Measurements from ENCODE around the gene C9orf78. TPM values are rescaled to one million over a fixed set of nuclear protein-coding genes. Genes with fewer than 3 reads are reported as not detected.
"Not testable (repeated sequence)": the region's sequence is repeated elsewhere in the genome, so short reads cannot be mapped to it uniquely, and the experiment has no call there.

The C9orf78 gene
- total RNA-seq, 1 donor from 2014 or later: 74.7 TPM

DNA sequence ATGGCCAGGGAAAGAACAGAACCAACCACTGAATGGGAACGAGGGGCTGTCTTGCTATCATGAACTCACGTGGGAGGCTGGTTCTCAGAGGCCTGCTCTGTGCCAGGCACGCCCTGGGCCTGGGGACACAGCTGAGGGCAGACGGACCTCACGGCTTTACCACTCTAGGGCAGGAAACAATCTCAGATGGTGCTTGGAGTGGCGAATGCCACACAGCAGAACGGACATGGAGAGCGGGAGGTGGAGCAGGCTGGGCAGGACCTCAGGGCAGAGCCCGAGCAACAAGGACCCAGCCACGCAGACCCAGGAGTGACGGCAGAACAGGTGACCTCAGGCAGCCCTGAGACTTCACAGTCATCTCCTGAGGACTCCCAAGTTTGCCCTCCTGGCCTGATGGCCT, 19.8 kb downstream of the C9orf78 start:
- intact Hi-C loops (cut with micrococcal nuclease): no loop called here

GRCh38 chr9:129814432-129815223, 20.4 kb downstream of the C9orf78 start:
- intact Hi-C loops (cut with micrococcal nuclease): no loop called here

GRCh38 chr9:129813661-129814060, 21.4 kb downstream of the C9orf78 start:
- intact Hi-C loops (cut with micrococcal nuclease): no loop called here

DNA sequence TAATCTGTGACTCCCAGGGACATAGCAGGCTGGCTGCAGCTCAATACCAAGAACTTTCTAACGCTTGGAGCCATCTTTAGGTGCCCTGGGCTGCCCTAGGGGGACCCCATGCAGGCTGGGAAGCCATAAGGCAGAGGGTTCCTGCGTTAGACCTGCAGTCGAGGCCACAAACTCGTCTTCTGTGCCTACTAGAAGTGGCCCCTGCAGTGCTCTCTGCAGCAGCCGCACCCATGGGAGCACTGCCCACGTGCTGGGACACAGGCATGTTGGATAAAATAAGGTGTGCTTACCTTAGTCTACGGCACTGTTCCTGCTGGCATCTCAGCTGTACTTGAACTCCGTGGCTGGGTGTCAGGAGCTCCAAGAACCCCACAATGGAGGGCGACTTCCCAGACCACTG, 22.7 kb downstream of the C9orf78 start:
- intact Hi-C loops (cut with micrococcal nuclease): no loop called here

DNA sequence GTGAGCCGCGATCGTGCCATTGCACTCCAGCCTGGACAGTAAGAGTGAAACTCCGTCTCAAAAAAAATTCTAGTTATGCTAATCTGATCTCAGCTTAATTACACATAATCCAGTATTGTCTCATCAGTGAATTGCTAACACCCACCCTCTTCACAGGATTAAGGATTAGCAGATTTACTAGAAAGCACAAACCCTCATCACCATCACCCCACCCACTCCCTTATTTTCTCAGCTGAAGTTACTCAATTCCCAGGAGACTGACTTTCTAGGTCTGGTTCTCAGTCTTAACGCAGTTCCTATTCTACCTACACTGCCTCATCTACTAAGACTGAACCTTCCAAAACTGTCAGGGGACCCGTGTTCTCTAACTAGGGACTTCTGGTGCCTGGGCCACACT, 23.1 kb downstream of the C9orf78 start:
- intact Hi-C loops (cut with micrococcal nuclease): no loop called here

DNA sequence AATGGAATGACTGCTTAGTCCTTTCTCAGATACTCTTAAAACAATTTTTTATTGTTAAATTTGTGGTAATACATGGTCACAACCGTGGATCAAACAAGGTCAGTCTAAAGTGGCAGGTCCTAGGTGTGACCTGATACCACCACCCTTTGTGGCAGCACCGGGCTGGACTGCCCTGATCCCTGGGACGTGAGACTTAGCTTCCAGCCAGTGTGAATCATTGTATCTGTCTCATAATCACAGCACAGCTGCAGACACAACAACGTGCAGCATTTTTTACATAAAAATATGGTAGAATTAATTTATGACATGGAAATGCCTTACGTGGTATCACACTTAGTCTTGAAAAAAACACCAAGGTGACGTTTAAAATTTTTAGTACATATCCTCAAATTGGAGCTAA, 24.3 kb downstream of the C9orf78 start:
- intact Hi-C loops (cut with micrococcal nuclease): no loop called here

GRCh38 chr9:129810116-129810515, 25.0 kb downstream of the C9orf78 start:
- intact Hi-C loops (cut with micrococcal nuclease): no loop called here

DNA sequence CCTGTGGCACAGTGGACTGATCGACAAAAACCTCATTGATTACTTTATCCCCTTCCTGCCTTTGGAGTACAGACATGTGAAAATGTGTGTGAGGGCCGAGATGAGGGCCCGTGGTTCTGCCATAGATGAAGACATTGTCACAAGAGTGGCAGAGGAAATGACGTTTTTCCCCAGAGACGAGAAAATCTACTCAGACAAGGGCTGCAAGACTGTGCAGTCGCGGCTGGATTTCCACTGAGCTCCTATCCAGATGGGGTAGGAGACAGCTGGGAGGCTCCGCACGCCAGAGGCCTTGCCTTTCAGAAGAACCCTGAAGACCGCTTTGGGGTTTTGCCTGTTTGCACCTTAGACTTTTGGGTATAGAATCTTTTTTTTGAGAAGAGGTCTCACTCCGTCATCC, 25.7 kb downstream of the C9orf78 start:
- intact Hi-C loops (cut with micrococcal nuclease): no loop called here

DNA sequence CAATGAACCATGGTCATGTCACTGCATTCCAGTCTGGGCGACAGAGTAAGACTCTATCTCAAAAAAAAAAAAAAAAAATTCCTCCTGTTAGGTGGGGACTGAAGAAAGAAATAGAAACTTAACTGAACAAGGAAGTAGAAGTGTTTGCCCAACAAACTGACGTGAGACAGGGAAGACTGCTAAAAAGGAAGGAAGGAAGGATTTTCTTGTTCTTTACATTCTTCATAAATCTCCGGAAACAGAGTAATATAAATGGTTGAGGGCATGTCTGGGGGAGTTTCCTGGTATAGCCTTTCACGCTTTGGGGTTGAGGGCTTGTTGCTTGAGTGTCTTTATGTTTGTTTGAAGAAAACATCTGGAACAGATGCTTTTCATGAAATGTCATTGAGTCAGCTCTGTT, 29.0 kb downstream of the C9orf78 start:
- intact Hi-C loops (cut with micrococcal nuclease): no loop called here

DNA sequence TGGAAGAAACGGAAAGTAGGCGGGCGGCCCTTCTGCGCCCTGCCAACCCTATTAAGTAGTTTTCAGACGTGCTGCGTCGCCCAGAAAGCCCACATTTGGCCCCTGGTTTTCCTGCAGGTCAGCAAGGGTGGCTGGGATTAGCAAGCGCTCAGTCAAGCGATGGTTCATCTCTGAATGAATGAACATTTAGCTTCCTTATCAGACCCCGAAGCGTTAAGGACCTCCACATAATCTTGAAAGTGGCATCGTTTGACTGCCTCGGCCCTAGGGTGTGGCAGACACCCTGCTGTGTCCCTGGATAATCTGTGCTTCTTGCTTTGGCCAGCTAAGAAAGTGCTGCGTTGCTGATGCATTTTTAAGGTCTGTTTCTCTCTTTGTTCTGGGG, 31.4 kb downstream of the C9orf78 start:
- intact Hi-C loops (cut with micrococcal nuclease): loop anchor here (1.0 to 5.0 kb wide), 7 partner anchors 21 to 692 kb away; partner anchors contain the start of genes C9orf78, GPR107, PTPA and TOR1A

GRCh38 chr9:129802833-129803675, 32.0 kb downstream of the C9orf78 start, which contains the start of gene TOR1B:
TOR1B (plus strand) TSS chr9:129803184; CDS start chr9:129803213, 29 bp downstream.
- intact Hi-C loops (cut with micrococcal nuclease): loop anchor here (1.0 to 5.0 kb wide), 7 partner anchors 21 to 692 kb away; partner anchors contain the start of genes C9orf78, GPR107, PTPA and TOR1A

- intact Hi-C loops (cut with micrococcal nuclease): loop anchor here (5.0 kb wide), 1 partner anchor 66 kb away; no protein-coding TSS in a partner anchor
Measured at GRCh38 chr9:129801504-129801903, 33.6 kb downstream of the C9orf78 start.

DNA sequence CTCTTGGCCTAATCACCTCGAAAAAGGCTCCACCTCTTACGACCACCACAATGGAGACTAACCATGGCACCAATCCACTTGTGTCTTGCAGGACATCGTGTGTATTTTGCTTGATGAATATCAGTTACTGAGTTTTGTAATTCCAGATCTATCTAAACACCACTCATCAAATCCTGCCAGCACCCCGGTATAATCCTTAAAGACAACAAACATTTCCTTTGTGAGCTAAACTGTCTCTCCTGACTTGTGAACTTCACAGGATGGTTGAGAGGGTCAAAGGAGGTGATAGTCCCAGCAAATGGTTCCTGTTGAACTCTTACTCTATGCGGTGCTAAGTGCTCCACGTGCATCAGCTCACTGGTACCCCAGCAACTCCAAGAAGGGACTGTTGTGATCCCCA, 36.1 kb downstream of the C9orf78 start:
- intact Hi-C loops (cut with micrococcal nuclease): no loop called here

DNA sequence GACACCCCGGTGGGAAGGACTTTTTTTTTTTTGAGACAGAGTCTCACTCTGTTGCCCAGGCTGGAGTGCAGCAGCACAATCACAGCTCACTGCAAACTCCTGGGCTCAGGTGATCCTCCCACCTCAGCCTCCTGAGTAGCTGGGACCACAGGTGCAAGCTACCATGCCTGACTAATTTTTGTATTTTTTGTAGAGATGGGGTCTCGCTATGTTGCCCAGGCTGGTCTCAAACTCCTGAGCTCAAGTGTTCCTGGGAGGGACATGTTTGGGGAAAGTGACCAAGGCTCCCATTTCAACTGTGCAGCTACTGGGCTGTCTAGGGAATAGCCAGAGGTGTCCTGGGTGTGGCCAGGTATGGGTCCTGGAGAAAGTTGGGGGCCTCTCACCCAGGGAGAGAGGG, 39.0 kb downstream of the C9orf78 start:
- intact Hi-C loops (cut with micrococcal nuclease): not testable (repeated sequence)

DNA sequence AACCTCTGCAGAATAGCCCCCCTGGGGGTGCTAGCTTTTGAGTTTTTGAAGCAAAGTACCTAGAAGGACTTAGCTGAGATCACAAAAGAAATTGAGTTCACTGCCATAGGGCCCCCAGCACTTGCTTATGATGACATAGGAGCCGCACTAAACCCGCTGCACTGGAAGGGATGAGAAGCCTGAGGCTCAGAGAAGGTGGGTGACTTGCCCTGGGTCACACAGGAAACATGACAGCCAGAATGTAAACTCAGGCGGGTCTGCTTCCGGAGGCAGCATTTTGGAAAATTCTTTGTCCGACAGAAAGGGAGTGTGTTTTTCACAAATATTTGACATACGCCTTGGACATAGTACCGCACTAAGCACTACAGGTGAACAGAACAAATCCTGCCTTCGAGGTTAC, 40.5 kb downstream of the C9orf78 start:
- intact Hi-C loops (cut with micrococcal nuclease): loop anchor here (5.0 kb wide), 1 partner anchor 303 kb away; no protein-coding TSS in a partner anchor

- intact Hi-C loops (cut with micrococcal nuclease): no loop called here
Measured at GRCh38 chr9:129786481-129786880, 48.6 kb downstream of the C9orf78 start.

GRCh38 chr9:129785866-129786265, 49.2 kb downstream of the C9orf78 start:
- intact Hi-C loops (cut with micrococcal nuclease): no loop called here

- intact Hi-C loops (cut with micrococcal nuclease): not testable (repeated sequence)
Measured at GRCh38 chr9:129784970-129785369, 50.1 kb downstream of the C9orf78 start.

DNA sequence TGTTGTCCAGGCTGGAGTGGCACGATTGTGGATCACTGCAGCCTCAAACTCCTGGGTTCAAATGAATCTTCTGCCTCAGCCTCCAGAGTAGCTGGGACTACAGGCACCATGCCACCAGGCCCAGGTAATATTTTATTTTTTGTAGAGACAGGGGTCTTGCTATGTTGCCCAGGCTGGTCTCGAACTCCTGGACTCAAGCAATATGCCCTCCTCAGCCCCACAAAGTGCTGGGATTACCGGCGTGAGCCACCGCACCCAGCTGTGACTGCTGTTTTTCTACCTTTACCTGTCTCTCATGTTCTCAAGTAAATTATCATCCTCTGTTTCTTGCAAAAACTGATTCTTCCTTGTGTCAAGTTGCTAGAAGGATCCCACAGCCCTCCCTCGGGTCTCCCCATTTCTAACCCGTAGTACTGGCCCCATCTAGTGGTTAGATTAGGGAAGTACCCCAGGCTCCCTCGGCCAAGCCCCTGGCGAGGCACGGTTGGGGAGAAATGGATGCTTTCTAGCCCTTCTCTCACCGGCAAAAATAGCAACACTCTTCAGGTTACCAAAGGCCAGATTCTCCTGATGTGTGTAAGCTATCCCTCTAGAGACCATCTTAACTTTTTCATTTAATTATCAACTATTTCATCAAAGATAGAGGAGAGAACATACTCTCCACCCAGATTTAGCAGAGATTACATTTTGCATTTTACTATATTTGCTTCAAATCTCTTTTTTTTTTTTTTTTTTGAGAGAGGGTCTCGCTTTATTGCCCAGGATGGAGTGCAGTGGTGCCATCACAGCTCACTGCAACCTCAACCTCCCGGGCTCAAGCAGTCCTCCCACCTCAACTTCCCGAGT, 51.3 kb downstream of the C9orf78 start:
- intact Hi-C loops (cut with micrococcal nuclease): loop anchor here (1.0 to 2.0 kb wide), 5 partner anchors 46 to 645 kb away; partner anchors contain the start of gene ASB6

- intact Hi-C loops (cut with micrococcal nuclease): loop anchor here (2.0 kb wide), 1 partner anchor 643 kb away; no protein-coding TSS in a partner anchor
Measured at GRCh38 chr9:129781981-129782380, 53.1 kb downstream of the C9orf78 start.

- intact Hi-C loops (cut with micrococcal nuclease): no loop called here
Measured at GRCh38 chr9:129781131-129781530, 53.9 kb downstream of the C9orf78 start.
